Measurements from ENCODE around the gene ATXN7L3B. TPM values are rescaled to one million over a fixed set of nuclear protein-coding genes. Genes with fewer than 3 reads are reported as not detected.

ATXN7L3B gene
- total and polyA plus RNA-seq, 2 experiments from 2014 or later, result 14.0 to 40.8 TPM

GRCh38 chr12:74530676-74531075 lies 7.0 kb upstream of the ATXN7L3B start:
- Histone ChIP-seq H2AFZ (no peak overlapping the region), H3F3A (replicated peaks; ENCODE audit: low read depth) (no peaks in the 10 kb centered on the region), H3K79me2 (replicated peaks; ENCODE audit: insufficient read depth) (no peaks in the 10 kb centered on the region), H3K9me2 (ENCODE audit: insufficient read depth) (no peaks in the 10 kb centered on the region), H3K27ac (ENCODE audit: low read depth) (no peak overlapping the region), H4K20me1 (replicated peaks; ENCODE audit: insufficient read depth) (no peaks in the 10 kb centered on the region), H3K36me3 (ENCODE audit: insufficient read depth) (no peaks in the 10 kb centered on the region), H3K4me3 (no peak overlapping the region), H3K4me2 (no peak overlapping the region), H3K4me1 (ENCODE audit: insufficient read depth) (no peaks in the 10 kb centered on the region), H3K27me3 (ENCODE audit: insufficient read depth) (no peaks in the 10 kb centered on the region)
- no peak overlapping the region for H3K27ac Mint-ChIP-seq
- no peaks in the 10 kb centered on the region for H3K4me1 Mint-ChIP-seq
- H3K4me3 Mint-ChIP-seq, result no peak overlapping the region
- H3K36me3 Mint-ChIP-seq (ENCODE audit: low read depth), result no peaks in the 10 kb centered on the region
- TF ChIP-seq EZH2 (IDR thresholded peaks at IDR 0.05; ENCODE audit: low read depth, unreplicated experiment) (no peak), NANOG (IDR thresholded peaks at IDR 0.05; ENCODE audit: borderline replicate concordance) (no peak), ZNF331 (CRISPR knock-in tag; IDR thresholded peaks at IDR 0.05; ENCODE audit: low read depth) (no peak), STAT1 (IDR thresholded peaks at IDR 0.05; ENCODE audit: unreplicated experiment) (no peak), ZNF114 (CRISPR knock-in tag; IDR thresholded peaks at IDR 0.05) (no peak), ZNF462 (CRISPR knock-in tag; IDR thresholded peaks at IDR 0.05) (no peak), CREB1 (CRISPR knock-in tag; IDR thresholded peaks at IDR 0.05; ENCODE audit: low read depth) (no peak), CTCF (conservative IDR thresholded peaks at IDR 0.05; ENCODE audit: low read depth in 2 of 2) (no peak), REST (IDR thresholded peaks at IDR 0.05; ENCODE audit: unreplicated experiment) (no peak)
- TF ChIP-seq, protein P1, sequence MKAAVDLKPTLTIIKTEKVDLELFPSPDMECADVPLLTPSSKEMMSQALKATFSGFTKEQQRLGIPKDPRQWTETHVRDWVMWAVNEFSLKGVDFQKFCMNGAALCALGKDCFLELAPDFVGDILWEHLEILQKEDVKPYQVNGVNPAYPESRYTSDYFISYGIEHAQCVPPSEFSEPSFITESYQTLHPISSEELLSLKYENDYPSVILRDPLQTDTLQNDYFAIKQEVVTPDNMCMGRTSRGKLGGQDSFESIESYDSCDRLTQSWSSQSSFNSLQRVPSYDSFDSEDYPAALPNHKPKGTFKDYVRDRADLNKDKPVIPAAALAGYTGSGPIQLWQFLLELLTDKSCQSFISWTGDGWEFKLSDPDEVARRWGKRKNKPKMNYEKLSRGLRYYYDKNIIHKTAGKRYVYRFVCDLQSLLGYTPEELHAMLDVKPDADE (IDR thresholded peaks at IDR 0.05), result no peak
- ATAC-seq (no peak), DNase-seq (ENCODE audit: low spot score) (no peak)
- H3K27me3 Mint-ChIP-seq (ENCODE audit: insufficient read depth, low read depth, poor library complexity), result no peaks in the 10 kb centered on the region
- no peaks in the 10 kb centered on the region for H3K9me3 Mint-ChIP-seq

Data from GM23338 (cell line).